IPS-18c (cell line): ENCODE measurements around the gene NAA40.
A peak's percentile ranks its signal among the peaks of the same experiment; 100 is the strongest.

Source experiments
- H3K4me3 ChIP-seq: 2 replicates; pipeline ENCODE4 v1.7.0; 2013; ENCODE audit warnings: low read depth, mild to moderate bottlenecking, low read length, moderate library complexity; ENCODE audit not compliant: insufficient read depth
- H3K9me3 ChIP-seq: one replicate; pipeline ENCODE4 v1.6.1; 2013; ENCODE audit warnings: mild to moderate bottlenecking, low read length, moderate library complexity; ENCODE audit not compliant: control insufficient read depth, insufficient read depth

The NAA40 gene

DNA sequence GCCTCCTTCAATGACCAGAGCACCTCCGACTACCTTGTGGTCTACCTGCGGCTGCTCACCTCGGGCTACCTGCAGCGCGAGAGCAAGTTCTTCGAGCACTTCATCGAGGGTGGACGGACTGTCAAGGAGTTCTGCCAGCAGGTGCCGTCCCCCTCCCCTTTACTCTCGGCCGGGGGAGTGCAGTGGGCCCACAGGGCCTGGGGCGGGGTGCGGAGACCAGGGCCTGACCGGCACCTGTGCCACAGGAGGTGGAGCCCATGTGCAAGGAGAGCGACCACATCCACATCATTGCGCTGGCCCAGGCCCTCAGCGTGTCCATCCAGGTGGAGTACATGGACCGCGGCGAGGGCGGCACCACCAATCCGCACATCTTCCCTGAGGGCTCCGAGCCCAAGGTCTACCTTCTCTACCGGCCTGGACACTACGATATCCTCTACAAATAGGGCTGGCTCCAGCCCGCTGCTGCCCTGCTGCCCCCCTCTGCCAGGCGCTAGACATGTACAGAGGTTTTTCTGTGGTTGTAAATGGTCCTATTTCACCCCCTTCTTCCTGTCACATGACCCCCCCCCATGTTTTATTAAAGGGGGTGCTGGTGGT is 58.4 kb downstream of the NAA40 start:
- Histone ChIP-seq H3K4me3 (no peak overlapping the region), H3K9me3 (peaks cover 3% of the 10 kb centered on the region)

DNA sequence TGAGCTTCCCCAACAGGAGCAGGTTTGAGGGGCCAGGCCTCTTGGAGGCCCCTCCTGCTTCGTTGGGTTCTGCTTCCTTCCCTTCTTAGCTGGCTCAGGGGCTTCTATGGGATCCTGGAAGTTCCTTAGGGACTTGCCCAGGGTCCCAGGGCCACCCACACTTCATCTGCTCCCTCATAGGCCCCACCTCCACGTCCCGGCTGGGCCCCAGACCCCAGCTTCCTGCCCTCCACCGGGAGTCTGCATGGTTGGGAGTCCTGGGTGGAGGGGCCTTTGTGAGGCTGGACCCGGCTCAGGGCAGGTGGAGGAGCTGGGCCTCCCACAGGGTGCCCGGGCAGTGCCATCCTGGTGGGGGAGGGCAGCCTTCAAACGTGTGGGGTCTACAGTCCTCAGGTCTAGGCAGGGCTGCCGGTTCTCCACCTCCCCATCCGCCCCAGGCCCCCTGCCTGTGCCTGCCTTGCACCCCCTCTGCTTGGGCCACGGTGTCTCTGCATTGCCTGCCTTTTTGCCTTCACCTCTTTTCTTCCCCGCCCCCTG is 59.1 kb downstream of the NAA40 start:
- Histone ChIP-seq H3K9me3 (peaks cover 3% of the 10 kb centered on the region), H3K4me3 (peak overlapping the region; percentile 20; the same call in 1 of the 2 replicates)

DNA sequence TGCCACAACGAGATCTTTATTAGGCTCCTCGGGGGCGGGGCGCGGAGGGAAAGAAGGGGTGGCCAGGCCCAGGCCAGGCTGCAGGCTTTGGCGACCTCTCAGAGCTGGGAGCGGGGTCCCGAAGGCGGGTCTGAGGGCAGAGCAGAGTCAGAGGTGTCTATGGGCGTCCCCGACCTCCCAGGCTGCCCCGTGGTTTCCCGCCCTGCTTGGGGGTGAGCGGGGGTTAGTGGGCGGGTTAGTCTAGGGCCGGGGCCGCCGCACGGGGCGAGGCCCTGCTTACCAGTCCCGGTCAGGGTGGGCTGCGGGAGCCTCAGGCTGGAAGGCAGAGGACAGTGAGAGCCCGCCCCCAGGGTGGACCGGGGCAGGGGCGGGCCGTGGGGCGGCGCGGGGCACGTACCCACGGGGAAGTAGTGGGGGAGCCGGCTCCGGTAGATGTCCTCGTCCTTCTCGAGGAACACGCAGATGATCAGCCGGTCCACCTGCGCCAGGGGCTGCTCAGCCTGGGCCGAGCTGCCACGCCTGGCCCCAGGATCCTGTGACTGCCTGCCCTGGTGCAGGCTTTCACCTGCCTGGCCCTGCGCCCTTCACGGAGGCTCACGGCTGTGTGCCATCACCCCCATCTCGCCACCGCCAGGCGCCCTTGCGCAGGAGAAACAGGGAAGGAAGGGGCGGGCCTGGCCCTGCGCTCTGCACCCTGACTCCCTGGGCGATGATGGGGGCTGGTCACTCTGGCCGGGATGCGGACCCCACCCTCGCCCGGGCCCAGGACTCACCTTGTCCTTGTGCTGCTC is 60.0 kb downstream of the NAA40 start:
- H3K4me3 ChIP-seq, result peak overlapping the region; percentile 53
- H3K9me3 ChIP-seq, result peaks cover 3% of the 10 kb centered on the region

DNA sequence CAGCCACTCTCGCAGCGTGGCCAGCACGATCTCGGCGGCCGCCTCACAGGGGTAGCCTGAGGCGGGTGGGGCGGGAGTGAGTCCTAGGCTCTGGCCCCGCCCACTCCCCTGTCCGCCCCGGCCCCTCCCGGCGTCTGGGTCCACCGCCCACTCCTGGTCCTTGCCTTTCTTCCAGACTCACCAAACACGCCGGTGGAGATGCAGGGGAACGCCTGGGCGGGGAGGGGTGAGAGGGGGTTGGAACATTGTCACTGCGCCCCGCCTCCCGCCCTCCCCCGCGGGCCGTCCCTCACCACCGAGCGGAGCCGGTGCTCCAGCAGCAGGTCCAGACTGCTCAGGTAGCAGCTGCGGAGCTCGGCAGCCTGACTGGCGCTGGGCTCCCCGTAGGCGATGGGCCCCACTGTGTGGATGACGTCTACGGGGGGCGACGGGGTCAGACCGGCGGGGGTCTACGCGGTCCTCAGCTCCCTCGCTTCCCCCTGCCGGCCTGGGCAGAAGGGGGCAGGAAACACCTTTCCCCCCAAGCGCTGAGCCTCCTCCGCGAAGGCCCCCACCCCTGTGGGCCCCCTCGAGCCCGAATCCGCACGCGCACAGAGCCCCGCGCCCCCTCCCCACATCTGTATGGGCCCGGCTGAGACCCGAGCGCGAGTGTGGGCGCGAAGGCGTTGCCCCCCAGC is 60.7 kb downstream of the NAA40 start:
- peaks cover 3% of the 10 kb centered on the region for H3K9me3 ChIP-seq
- peak overlapping the region; percentile 53 for H3K4me3 ChIP-seq

DNA sequence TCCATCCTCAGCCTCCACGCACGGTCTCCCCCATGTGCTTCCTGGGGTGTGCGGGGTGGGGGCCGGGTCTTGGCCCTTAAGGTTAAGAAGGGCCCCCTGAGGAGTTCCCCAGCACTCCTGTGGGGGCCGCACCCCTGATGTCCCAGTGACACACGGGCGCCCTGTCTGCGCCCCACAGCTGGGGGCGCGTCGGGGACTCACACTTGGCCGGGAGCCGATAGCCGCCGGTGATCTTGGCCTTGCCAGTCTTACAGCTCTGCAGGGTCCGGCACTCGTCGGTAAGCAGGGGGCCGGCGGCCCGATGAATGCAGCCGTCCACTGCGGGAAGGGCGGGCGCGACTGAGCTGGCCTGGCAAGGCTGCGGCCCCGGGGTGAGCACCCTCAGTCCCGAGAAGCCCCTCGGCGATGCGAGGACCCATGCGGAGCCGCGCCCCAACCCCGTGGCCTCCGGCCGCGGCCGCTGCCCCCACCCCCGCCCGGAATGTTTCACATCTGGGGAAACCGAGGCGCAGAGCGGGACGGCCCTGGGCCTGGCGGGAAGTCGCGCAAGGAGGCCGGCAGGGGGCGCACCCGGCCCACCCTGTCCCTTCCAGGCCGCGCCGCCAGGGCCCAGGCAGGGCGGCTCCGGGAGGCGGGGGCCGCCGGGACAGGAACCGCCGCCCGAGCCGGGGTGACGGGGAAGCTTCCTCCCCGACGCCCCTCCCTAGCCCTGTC is 61.4 kb downstream of the NAA40 start:
- peaks cover 3% of the 10 kb centered on the region for H3K9me3 ChIP-seq
- H3K4me3 ChIP-seq, result peak overlapping the region; percentile 53

DNA sequence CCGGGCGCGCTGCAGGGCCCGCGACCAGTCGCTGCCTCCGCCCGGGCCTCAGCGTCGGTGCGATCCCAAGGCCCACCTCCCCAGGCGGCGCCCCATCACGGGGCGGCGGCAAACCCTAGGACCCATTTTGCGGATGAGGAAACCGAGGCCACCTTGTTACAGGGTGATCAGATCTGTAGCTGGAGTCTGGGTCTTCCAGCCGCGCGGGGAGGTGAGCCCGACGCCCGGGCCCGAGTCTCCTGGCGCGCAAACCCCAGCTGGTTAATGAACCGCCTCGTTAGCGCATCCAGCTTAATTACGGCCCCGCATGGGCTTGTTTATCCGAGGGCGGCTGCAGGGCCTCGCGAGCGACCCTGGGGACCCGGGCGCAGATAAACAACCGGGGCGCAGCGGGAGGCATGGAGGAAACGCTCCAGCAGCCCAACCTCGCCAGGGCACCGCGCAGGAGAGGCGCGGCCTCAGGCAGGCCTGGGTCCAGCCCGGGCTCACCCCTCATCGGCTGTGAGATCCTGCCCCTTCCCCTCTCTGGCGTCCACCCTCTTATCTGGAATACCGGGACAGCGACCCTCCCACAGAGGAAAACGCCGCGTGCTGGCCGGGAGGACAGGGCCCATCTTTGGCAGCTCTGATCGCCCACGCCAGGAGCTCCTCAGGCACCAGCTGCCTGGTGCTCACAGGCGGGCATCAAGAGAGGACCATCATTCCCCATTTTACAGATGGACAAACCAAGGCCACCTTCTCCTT is 62.1 kb downstream of the NAA40 start:
- peaks cover 3% of the 10 kb centered on the region for H3K9me3 ChIP-seq
- peak overlapping the region; percentile 53 for H3K4me3 ChIP-seq

DNA sequence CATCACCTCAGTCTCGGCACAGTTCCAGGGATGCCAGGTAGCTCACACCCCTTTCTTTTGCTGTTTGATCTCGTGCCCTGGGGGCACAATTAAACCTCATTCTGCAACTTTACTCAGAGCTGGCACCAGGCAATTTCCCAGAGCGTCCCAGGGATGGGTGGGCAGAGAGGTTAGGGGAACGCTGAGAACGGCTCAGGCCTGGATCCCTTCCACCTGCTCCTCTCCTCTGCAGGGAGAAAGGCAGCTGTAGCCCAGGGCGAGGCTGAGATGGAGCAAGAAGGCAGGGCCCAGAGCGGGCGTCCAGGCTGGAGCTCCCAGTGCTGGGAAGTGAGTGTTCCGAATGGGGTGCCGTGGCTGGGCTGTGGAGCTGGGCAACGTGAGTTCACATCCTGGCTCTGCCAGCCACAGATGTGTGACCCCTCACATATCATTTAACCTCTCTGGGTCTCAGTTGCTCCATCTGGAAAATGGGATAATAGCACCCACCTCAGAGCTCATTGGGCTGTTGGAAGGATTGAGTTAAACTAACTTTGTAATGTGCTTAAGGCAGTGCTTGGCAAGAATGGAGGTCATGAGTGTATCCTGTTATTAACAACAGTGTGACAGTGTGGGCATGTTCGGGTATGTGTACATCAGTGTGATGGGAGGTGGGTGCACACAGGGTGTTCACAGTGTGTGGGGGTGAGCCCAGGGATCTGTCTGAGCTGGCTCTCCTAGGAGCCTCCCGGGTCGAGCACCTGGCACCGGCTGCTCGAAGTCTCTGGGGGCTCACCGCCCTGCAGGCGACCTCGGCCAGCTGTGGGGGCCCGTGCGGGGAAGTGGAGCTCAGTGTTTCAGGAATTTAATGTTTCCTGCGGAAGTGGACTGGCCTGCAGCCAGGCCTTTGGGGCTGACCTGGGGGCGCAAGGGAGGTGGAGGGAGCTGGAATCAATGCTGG is 63.0 kb downstream of the NAA40 start:
- H3K9me3 ChIP-seq, result peaks cover 3% of the 10 kb centered on the region
- H3K4me3 ChIP-seq, result no peak overlapping the region

DNA sequence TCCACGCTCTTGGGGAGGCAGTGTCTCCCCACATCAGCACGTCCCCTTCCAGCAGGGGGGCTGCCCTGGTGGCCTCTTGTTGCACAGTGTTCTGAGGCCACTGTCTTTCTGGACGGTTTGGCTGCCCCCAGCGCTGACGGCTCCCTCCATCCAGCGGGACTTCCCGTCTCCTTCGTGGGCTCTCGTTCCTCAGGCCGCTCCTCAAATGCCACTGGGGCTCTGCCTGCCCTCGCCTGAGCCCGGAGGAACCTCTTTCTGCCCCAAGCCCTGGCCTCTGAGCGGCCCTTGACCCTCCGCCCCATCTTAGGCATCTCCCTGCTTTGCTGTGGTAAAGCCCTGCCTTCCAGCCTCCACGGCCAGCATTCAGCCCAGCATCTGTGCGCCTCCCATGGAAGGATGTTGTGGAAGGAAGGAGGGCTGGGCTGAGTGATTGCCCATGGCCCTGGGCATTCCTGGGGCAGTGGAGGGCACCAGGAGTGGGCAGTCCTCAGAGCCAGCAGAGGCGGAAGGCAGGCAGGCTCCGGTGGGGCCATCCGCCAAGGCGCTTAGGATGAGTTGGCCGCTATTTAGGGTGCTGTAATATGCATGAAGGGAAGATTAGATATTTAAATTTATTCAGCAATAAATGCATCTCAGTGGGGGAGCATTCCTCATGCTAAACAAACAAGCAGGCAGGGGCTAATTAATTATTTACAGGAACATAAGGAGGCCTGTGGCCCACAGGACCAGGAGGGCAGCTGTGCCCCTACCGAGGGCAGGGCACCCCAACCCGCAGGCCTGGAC is 65.2 kb downstream of the NAA40 start:
- Histone ChIP-seq H3K9me3 (peaks cover 2% of the 10 kb centered on the region), H3K4me3 (no peak overlapping the region)

DNA sequence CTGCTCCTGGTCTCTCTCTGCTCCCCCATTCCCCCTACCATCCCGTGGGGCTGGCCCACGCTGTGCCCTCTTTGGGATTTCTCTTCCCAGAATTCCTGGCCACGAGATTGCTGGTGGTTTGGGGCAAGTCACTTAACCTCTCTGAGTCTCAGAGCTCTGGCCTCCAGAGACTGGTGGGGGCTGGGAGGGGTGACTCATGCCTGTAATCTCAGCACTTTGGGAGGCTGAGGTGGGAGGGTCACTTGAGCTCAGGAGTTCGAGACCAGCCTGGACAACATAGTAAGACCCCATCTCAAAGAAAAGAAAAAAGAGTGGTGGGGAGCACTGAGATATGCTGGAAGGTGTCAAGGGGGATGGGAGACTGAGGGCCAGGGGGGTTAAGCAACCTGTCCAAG is 65.8 kb downstream of the NAA40 start:
- Histone ChIP-seq H3K4me3 (no peak overlapping the region), H3K9me3 (no peaks in the 10 kb centered on the region)

DNA sequence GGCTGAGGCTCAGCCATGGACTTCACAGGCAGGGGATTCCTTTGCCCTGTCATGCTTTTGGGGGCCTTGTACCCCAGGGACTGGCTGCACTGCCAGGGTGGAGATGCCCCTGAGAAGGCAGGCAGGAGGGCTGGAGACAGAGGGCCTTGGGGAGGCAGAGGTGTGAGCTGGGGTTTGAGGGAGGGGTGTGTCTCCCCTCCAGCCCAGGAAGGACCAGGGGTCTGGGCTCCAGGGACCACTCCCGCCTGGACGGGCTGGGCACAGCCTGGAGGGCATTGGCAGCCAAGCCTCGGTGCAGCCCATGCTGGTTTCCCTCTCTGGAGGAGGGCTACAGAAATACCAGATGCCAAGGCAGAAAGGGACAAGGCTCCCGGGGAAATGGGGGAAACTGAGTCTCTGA is 66.9 kb downstream of the NAA40 start:
- H3K9me3 ChIP-seq, result no peaks in the 10 kb centered on the region
- H3K4me3 ChIP-seq, result no peak overlapping the region

DNA sequence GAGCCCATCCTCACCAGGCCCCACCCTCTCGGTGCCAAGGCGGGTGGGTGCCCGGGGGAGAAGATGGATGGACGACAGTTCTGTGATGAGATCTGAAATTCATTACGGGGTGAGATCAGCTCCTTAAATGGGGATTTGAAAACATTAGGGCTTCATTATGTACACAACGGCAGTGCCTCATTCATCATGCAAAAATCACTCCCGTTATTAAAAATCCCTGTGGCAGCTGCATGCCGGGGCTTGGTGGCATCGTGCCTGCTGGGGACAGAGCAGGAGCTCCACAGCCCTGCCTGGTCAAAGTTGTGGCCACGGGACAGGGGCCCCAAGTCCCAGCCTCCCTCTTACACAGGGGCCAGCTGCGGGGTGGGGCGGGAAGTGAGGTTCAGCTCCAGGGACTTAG is 67.6 kb downstream of the NAA40 start:
- Histone ChIP-seq H3K9me3 (peaks cover 1% of the 10 kb centered on the region), H3K4me3 (no peak overlapping the region)
